Posterior vena cava (tissue), 2 donors: ENCODE measurements around the gene DMRTB1. TPM values are rescaled to one million over a fixed set of nuclear protein-coding genes. Genes with fewer than 3 reads are reported as not detected.

Experiments
- DNase-seq: peaks from one replicate; pipeline ENCODE4 v3.0.0-alpha.2; 2020; ENCODE audit warnings: low spot score
- intact Hi-C, 2 donors: fragments of 100-400 bp; cut with DNase I; formaldehyde crosslinking; loops; one replicate each; pipeline versions ENCODE4 v1.14.1 to v1.14.2; 2022 to 2023
- total RNA-seq, 2 donors: library from RNA; stranded (reverse); fragmentation: NEBNext Ultra II Directional; extraction: Animal tissue kit (Norgen Biotek cat#: 25700); gene quantifications; one replicate each; pipeline ENCODE4 v1.2.1, GENCODE V29; 2021
- donor health status: DM: yes; HTN: yes; CAD: no.
- donor health status: DM: yes; HTN: yes; CAD: no.

Gene DMRTB1
- total RNA-seq, 2 donors from 2014 or later, result not detected

- no peak for DNase-seq
- intact Hi-C loops, result no loop called here
Measured at GRCh38 chr1:53516181-53516580, 57.0 kb downstream of the DMRTB1 start.

Other genes with a start within 250 kb of the DMRTB1 start
- gene CZIB, start 238.8 kb upstream of the DMRTB1 start, total RNA-seq, result 10 to 100 TPM; 49.4 to 72.5 TPM
- 10 to 100 TPM; 24.0 to 32.2 TPM for gene MAGOH, start 220.9 kb upstream of the DMRTB1 start, total RNA-seq
- 1 to 10 TPM; 5.7 to 7.2 TPM for gene LRP8, start 131.3 kb upstream of the DMRTB1 start, total RNA-seq